ENCODE measurements around the gene YBX2. TPM values are rescaled to one million over a fixed set of nuclear protein-coding genes. Genes with fewer than 3 reads are reported as not detected.

YBX2 gene
- total and polyA plus RNA-seq, 2 donors (not counting 1 experiment from before 2014, with no cell fraction given), result 0.15 to 0.22 TPM

DNA sequence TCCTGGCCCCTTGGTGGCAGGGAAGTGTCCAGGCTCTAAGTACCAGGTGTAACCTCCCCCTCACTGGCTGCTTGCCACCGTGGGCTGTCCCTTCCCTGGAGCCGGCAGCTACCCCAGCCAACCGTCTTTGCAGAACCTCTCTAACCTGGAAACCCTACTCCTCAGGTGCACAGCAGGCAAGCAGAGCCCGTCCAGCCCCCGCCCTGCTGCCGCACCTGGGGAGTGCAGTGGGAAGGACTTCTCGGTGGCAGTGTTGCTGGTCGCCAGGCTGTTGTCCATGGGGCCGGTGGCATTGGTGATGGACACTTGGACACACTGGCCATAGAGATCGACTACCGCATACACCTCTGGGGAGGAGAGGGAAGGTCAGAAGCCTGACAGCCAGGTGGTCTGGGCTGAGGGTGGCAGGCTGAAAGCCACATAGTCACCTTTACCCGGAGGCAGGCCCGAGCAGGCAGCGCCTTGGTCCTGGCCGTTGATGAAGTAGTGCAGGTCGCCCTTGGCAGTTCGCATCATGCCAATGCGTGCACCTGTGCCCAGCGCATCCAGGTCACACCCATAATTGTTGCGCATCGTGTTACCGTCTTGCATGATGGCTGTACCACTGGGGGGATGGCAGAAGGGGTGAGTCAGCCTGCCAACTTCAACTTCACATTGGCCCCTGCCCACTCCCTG lies 28.2 kb upstream of the YBX2 start:
- Mint-ChIP-seq H3K27me3 (no peaks in the 10 kb centered on the region), H3K27ac (no peak overlapping the region), H3K9me3 (ENCODE audit: insufficient read depth) (no peaks in the 10 kb centered on the region), H3K4me3 (no peak overlapping the region), H3K4me1 (peaks cover 5% of the 10 kb centered on the region)
- intact Hi-C loops (cut with micrococcal nuclease), result no loop called here
- no peak overlapping the region for H3K4me3 ChIP-seq (ENCODE audit: control extremely low read depth in 1 of 5, extremely low read depth in 1 of 5, insufficient read depth in 1 of 5, low read depth in 2 of 5, low read length in 4 of 5)
- ChIA-PET CTCF (interaction anchor here (0.5 to 5.1 kb wide), 9 partner anchors 8 to 44 kb away, joined by 3 to 47 read pairs (median 5); partner anchors contain the start of gene ACAP1), POLR2A (no interaction called here)
- H3K4me1 ChIP-seq (ENCODE audit: control insufficient read depth in 2 of 2, insufficient read depth in 2 of 2, low read length in 2 of 2), result peaks cover 0 to 5% of the 10 kb centered on the region in 2 donors
- H3K9me3 ChIP-seq (ENCODE audit: control extremely low read depth in 1 of 3, control insufficient read depth in 2 of 3, insufficient read depth in 1 of 3, low read length in 2 of 3), result no peaks in the 10 kb centered on the region
- H2AFZ ChIP-seq (ENCODE audit: insufficient read depth, low read depth, low read length, poor library complexity, severe bottlenecking), result no peak overlapping the region
- no peak overlapping the region for H3K4me2 ChIP-seq (replicated peaks; ENCODE audit: low read depth, low read length, poor library complexity, severe bottlenecking)
- TF ChIP-seq, protein P1, sequence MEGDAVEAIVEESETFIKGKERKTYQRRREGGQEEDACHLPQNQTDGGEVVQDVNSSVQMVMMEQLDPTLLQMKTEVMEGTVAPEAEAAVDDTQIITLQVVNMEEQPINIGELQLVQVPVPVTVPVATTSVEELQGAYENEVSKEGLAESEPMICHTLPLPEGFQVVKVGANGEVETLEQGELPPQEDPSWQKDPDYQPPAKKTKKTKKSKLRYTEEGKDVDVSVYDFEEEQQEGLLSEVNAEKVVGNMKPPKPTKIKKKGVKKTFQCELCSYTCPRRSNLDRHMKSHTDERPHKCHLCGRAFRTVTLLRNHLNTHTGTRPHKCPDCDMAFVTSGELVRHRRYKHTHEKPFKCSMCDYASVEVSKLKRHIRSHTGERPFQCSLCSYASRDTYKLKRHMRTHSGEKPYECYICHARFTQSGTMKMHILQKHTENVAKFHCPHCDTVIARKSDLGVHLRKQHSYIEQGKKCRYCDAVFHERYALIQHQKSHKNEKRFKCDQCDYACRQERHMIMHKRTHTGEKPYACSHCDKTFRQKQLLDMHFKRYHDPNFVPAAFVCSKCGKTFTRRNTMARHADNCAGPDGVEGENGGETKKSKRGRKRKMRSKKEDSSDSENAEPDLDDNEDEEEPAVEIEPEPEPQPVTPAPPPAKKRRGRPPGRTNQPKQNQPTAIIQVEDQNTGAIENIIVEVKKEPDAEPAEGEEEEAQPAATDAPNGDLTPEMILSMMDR (IDR thresholded peaks at IDR 0.05), result no peak
- no peak for TF ChIP-seq EZH2 (IDR thresholded peaks at IDR 0.05; ENCODE audit: borderline replicate concordance, insufficient read depth, low read depth, low read length, poor library complexity, severe bottlenecking)
- H3K27me3 ChIP-seq (replicated peaks in 1 of 4; ENCODE audit: control extremely low read depth in 1 of 4, control insufficient read depth in 3 of 4, insufficient read depth in 4 of 4, low read length in 3 of 4), result no peaks in the 10 kb centered on the region
- ATAC-seq (ENCODE audit: low read depth) (no peak), DNase-seq (no peak)
- no peak overlapping the region for H3K27ac ChIP-seq (ENCODE audit: low read length in 2 of 2)
- no peak overlapping the region for H3K9ac ChIP-seq (ENCODE audit: low read length)
- peaks cover 26% of the 10 kb centered on the region for H3K79me2 ChIP-seq (ENCODE audit: control insufficient read depth, insufficient read depth, low read length)
- H4K20me1 ChIP-seq (ENCODE audit: control insufficient read depth, insufficient read depth, low read length, poor library complexity, severe bottlenecking), result peaks cover 5% of the 10 kb centered on the region
- WGBS (ENCODE audit: insufficient coverage), result 99% methylated on average over 20 of the region's 22 CpGs
- H3K36me3 ChIP-seq (replicated peaks in 1 of 2; ENCODE audit: control extremely low read depth in 1 of 2, control insufficient read depth in 1 of 2, extremely low read depth in 1 of 2, insufficient read depth in 2 of 2, low read length in 1 of 2), result peaks cover 0 to 71% of the 10 kb centered on the region in 2 experiments

- H4K20me1 ChIP-seq (ENCODE audit: control insufficient read depth, insufficient read depth, low read length, poor library complexity, severe bottlenecking), result peaks cover 5% of the 10 kb centered on the region
- H3K27me3 ChIP-seq (replicated peaks in 1 of 4; ENCODE audit: control extremely low read depth in 1 of 4, control insufficient read depth in 3 of 4, insufficient read depth in 4 of 4, low read length in 3 of 4), result no peaks in the 10 kb centered on the region
- POLR2A ChIA-PET, result no interaction called here
- H3K79me2 ChIP-seq (ENCODE audit: control insufficient read depth, insufficient read depth, low read length), result peaks cover 26% of the 10 kb centered on the region
- H3K9ac ChIP-seq (ENCODE audit: low read length), result no peak overlapping the region
- Mint-ChIP-seq H3K9me3 (ENCODE audit: insufficient read depth) (no peaks in the 10 kb centered on the region), H3K27ac (no peak overlapping the region), H3K4me3 (no peak overlapping the region), H3K27me3 (no peaks in the 10 kb centered on the region), H3K4me1 (peaks cover 3% of the 10 kb centered on the region)
- no peaks in the 10 kb centered on the region for H3K9me3 ChIP-seq (ENCODE audit: control extremely low read depth in 1 of 3, control insufficient read depth in 2 of 3, insufficient read depth in 1 of 3, low read length in 2 of 3)
- no peak overlapping the region for H3K4me2 ChIP-seq (replicated peaks; ENCODE audit: low read depth, low read length, poor library complexity, severe bottlenecking)
- no peak for ATAC-seq (ENCODE audit: low read depth)
- peaks cover 0 to 79% of the 10 kb centered on the region in 2 experiments for H3K36me3 ChIP-seq (replicated peaks in 1 of 2; ENCODE audit: control extremely low read depth in 1 of 2, control insufficient read depth in 1 of 2, extremely low read depth in 1 of 2, insufficient read depth in 2 of 2, low read length in 1 of 2)
- CTCF ChIA-PET, result interaction anchor here (1.2 to 3.1 kb wide), 5 partner anchors 8 to 42 kb away, joined by 3 to 14 read pairs (median 6); partner anchors contain the start of gene NEURL4
- no peak overlapping the region for H3K4me3 ChIP-seq (ENCODE audit: control extremely low read depth in 1 of 5, extremely low read depth in 1 of 5, insufficient read depth in 1 of 5, low read depth in 2 of 5, low read length in 4 of 5)
- no peak overlapping the region for H2AFZ ChIP-seq (ENCODE audit: insufficient read depth, low read depth, low read length, poor library complexity, severe bottlenecking)
- 97% methylated on average over 13 of the region's 15 CpGs for WGBS (ENCODE audit: insufficient coverage)
- TF ChIP-seq, protein P1 (IDR thresholded peaks at IDR 0.05), result no peak
- no peak for TF ChIP-seq EZH2 (IDR thresholded peaks at IDR 0.05; ENCODE audit: borderline replicate concordance, insufficient read depth, low read depth, low read length, poor library complexity, severe bottlenecking)
- intact Hi-C loops (cut with micrococcal nuclease), result no loop called here
- H3K4me1 ChIP-seq (ENCODE audit: control insufficient read depth in 2 of 2, insufficient read depth in 2 of 2, low read length in 2 of 2), result peaks cover 0 to 5% of the 10 kb centered on the region in 2 donors
- DNase-seq, result no peak
- no peak overlapping the region for H3K27ac ChIP-seq (ENCODE audit: low read length in 2 of 2)
Measured at GRCh38 chr17:7321466-7321865, 27.0 kb upstream of the YBX2 start.

Measured in B cell (primary cell).